Stimulated activated CD8-positive, alpha-beta memory T cell treated with anti-CD3 and anti-CD28 coated beads, Interleukin-7, amount 100 ng/mL, for 24 hours (primary cell): ENCODE results near the gene PLG.
"Not testable (repeated sequence)": the region's sequence is repeated elsewhere in the genome, so short reads cannot be mapped to it uniquely, and the experiment has no call there.

Source experiments
- DNase-seq: peaks from one replicate; pipeline ENCODE4 v3.0.0-alpha.2; 2020; ENCODE audit warnings: low read depth

The PLG gene

GRCh38 chr6:160701918-160702680 is at the start of gene PLG:
PLG (plus strand) TSS chr6:160702244; CDS start chr6:160702305, 61 bp downstream.
- not testable (repeated sequence) for DNase-seq

- DNase-seq = no peak
These were observed 42.5 kb upstream of the PLG start for GRCh38 chr6:160659562-160659961.

- no peak for DNase-seq
These were observed 40.8 kb upstream of the PLG start for GRCh38 chr6:160661216-160661615.

- no peak for DNase-seq
These were observed 39.6 kb upstream of the PLG start for GRCh38 chr6:160662429-160662828.

- DNase-seq = no peak
These were observed 39.2 kb upstream of the PLG start for GRCh38 chr6:160662842-160663241.

- not testable (repeated sequence) for DNase-seq
These were observed 37.8 kb upstream of the PLG start, which contains the start of gene LPA for GRCh38 chr6:160664198-160664597. LPA (minus strand) TSS chr6:160664275; CDS start chr6:160664214, 61 bp downstream.

- no peak for DNase-seq
These were observed 34.2 kb upstream of the PLG start for GRCh38 chr6:160667639-160668481.

GRCh38 chr6:160668589-160668988 is 33.5 kb upstream of the PLG start:
- DNase-seq = no peak

- not testable (repeated sequence) for DNase-seq
These were observed 25.6 kb upstream of the PLG start for GRCh38 chr6:160676418-160676817.

- no peak for DNase-seq
These were observed 23.8 kb upstream of the PLG start for GRCh38 chr6:160678230-160678629.

GRCh38 chr6:160678744-160679401 is 23.2 kb upstream of the PLG start:
- no peak for DNase-seq

GRCh38 chr6:160679402-160679769 is 22.7 kb upstream of the PLG start:
- no peak for DNase-seq

GRCh38 chr6:160685101-160685761 is 16.8 kb upstream of the PLG start:
- DNase-seq = not testable (repeated sequence)

GRCh38 chr6:160685762-160686450 is 16.1 kb upstream of the PLG start:
- no peak for DNase-seq

- no peak for DNase-seq
These were observed 11.6 kb upstream of the PLG start for GRCh38 chr6:160690458-160690857.

GRCh38 chr6:160691617-160692016 is 10.4 kb upstream of the PLG start:
- DNase-seq = no peak

GRCh38 chr6:160692369-160692959 is 9.6 kb upstream of the PLG start:
- no peak for DNase-seq

GRCh38 chr6:160695025-160695424 is 7.0 kb upstream of the PLG start:
- DNase-seq = not testable (repeated sequence)

GRCh38 chr6:160695622-160696021 is 6.4 kb upstream of the PLG start:
- DNase-seq = not testable (repeated sequence)

GRCh38 chr6:160696884-160697283 is 5.2 kb upstream of the PLG start:
- DNase-seq = not testable (repeated sequence)

- DNase-seq = no peak
These were observed 4.2 kb upstream of the PLG start for GRCh38 chr6:160697826-160698225.
